GM18502 (cell line): ENCODE results near the gene FLVCR2.

Experiments
- ATAC-seq: cut with Tn5 transposase; IDR thresholded peaks from one replicate; pipeline ENCODE4 v1.9.1; 2021; ENCODE audit warnings: mild to moderate bottlenecking; ENCODE audit not compliant: unreplicated experiment, poor library complexity

FLVCR2 gene

DNA sequence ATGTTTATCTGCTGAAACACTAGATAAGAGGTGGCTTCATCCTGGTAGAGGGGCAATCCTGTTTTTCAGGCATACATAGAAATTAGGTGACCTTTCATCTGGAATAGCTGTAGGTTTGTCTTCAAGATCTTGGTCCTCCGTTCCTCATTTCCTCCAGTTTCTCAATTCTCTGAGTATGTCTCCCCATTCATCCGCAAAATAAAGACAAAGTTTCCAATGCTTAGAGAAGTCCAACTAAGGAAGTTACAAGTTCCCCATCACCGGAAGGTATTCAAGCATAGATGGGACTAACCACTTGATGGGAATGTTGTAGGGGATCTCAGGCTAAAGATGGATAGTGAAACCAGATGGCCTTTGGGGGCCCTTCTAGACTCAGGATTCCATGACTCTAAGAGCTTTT is 48.0 kb downstream of the FLVCR2 start:
- ATAC-seq, result no peak

DNA sequence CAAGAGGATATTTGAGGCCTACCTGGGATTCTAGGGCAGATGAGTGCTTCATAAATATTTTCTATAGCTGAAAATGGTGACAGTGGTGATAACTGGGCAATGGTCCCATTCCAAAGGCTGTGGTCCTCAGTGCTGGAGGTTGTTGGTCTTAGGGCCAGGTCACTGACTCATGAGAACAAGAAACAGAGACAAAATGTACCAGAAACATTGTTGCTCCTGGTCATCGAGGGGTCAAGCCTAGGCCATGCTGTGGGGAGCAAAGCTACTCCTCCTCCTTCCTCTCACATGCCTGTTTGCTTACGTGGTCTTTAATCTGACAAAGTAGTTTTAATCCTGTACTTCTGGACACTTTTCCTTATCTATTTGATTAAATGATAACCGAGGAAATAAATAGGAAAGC is 48.4 kb downstream of the FLVCR2 start:
- no peak for ATAC-seq

DNA sequence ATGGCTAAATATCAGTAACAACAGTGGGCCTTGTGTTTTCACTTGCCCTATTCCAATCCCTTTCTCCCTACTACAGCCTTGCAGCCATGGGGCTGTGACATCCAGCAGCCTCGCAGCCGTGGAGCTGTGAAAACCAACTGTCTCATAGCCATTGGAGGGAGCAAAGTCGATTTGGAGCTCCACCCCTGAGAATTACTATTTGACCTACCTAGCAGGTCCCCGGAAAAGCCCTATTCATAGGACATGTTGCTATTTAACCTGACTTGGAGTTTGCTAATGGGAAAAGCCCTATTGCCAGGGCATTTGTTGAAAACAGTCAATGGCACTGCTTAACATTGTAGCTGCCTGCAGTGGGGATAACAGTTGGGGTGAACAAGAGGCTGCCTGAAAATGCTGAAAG is 49.0 kb downstream of the FLVCR2 start:
- ATAC-seq, result no peak

DNA sequence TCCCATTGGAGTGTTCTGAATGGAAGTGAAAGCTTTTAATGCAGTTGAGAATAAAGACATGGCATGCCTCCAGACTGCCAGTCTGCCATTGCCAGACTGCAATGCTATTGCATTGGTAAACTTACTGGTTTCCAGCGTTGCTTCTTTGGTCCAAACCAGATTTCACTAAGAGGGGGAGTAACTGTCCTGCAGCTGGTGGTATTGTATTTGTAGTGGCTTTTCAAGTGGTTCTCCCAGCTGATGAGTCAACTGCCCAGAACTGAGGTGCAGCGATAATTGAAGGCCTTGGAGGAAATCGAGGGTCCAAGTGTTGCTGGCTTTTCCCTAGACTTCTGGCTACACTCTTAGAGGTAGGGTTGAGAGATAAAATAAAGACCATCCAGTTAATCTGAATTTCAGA is 50.4 kb downstream of the FLVCR2 start:
- no peak for ATAC-seq

DNA sequence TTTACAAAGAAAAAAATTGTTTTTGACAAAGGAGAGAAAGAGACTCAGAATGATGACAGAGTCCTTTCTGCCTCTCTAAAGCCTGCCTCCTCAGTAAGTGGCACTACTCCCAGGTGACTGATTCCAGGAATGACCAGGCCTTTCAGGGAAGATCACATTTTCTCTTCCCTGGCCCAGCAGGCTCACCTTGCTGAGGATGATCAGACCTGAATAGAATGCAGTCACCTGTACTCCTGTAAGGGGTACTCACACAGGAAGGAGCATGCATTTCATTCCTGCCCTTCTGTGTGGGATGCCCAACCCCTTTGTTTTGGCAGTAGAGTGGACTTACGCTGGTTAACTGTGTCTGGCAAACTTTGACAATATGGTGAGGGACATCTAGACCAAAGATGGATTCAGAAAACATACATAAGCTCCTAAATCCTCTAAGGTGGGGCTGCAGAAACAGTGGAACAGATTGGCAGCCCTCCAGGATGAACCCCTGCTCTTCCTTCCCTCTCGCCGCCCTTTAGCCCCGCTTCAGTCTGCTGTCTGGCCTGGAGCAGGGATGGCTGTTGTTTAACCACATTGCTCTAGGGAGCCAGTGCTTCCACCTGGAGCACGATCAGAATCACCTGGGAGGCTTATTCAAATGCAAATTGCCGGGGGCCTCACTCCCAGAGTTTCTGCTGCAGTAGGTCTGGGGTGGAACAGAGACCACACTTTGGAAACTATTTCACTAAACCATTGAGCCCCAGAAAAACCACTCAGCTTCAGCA is 52.5 kb downstream of the FLVCR2 start:
- no peak for ATAC-seq

DNA sequence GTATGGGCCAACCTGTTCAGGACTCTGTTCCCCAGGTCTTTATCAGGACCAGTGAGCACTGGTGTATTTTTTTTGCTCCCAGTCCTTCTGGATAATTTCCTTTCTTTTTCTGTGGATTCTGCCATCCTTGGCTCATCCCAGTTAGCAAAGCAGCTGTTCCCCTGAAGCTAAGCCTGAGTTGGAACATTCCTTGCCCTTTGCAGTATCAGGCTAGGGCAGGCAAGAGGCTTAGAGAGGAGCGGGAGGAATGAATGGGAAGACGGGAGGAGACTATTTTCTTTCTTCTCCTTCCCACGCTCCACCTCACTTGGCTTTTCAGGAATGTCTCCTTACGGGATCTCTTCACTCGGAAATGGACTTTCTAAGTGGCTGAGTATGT is 53.0 kb downstream of the FLVCR2 start:
- no peak for ATAC-seq

DNA sequence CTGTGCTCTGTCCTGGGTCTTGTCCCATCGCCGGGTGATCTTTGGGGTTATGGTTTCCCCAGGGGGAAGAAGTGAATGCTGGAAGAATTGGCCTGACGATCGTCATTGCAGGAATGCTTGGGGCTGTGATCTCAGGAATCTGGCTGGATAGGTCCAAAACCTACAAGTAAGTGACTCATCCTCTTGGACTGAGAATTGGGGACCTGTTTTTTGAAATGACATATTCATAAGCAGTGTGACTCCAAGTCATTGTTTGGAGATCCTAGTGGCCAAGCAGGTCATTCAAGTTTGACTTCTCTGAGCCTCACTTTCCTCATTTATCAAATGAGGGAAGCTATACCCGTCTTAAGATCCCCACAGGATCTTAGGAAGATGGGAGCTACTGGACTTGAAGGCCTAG is 56.4 kb downstream of the FLVCR2 start:
- no peak for ATAC-seq

DNA sequence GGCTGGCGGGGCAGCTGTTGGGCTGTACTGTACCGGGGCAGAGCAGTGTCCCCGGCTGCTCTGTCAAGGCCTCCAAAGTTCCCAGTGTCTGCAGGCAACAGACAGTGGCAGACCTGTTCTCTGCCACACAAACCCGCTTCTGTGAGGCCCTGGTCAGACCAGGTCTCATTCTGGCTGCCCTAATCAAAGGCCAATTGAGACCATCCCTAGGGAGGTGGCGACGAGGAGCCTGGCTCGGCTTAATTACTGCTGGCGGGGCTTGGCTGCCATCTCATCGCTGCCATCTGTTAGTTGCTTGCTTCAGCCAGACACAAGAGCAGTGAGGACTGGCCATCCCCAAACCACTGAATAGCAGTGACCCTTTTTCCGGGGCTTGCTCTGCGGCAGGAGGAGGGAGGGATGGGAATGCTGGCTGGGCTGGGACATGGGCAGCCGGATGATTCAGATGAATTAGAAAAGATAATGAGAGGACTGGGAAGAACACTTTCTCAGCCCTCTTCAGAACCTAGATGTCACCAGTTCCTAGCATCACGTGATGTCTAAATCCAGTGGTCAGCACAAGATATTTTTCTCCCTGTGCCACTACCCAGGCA is 57.8 kb downstream of the FLVCR2 start:
- ATAC-seq, result no peak

DNA sequence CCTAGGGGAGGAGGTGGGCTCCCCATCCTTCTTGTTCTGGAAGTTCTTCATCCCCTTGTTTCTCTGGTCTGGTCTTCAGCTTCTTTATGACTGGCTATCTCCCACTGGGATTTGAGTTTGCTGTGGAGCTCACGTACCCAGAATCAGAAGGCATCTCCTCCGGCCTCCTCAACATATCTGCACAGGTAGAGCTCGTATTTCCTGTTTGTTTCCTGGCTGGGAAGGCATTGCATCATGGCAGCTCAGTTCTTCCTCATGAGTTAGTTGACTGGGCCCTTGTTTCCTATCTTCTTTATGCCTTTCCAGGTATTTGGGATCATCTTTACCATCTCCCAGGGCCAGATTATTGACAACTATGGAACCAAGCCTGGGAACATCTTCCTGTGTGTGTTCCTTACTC is 62.5 kb downstream of the FLVCR2 start:
- no peak for ATAC-seq

DNA sequence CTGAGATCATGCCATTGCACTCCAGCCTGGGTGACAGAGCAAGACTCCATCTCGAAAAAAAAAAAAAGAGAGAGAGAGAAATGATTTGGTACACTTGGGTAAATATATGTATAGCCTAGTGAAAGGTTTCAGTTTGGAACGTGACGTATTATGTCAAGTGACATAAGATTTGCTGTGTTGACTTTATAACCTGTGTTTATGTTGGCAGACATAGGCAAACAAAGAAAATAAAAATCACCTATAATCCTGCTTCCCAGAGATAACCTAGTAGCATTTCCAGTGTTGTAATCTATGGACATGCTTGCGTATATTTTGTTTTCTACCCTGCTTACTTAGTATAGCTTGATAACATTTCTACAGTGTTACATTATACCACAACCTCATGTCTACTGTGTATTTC is 65.6 kb downstream of the FLVCR2 start:
- no peak for ATAC-seq

DNA sequence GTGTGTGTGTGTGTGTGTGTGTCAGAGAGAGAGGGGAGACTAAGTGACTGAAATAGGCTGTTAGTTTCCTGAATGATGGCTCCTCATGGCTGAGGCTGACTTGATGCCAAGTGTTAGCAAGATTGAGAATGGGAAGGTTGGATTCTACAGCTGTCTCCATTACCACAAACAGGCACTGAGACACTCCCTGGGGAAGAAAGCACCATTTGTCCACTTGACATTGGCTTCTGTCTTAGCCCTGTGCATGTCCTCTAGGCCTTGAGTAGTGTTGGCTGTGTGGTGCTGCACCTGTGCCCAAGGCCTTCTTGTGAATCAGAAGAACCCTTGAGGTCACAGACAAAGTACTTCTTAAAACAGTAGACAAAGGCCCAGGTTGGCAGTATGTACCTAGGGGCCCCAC is 66.6 kb downstream of the FLVCR2 start:
- no peak for ATAC-seq

DNA sequence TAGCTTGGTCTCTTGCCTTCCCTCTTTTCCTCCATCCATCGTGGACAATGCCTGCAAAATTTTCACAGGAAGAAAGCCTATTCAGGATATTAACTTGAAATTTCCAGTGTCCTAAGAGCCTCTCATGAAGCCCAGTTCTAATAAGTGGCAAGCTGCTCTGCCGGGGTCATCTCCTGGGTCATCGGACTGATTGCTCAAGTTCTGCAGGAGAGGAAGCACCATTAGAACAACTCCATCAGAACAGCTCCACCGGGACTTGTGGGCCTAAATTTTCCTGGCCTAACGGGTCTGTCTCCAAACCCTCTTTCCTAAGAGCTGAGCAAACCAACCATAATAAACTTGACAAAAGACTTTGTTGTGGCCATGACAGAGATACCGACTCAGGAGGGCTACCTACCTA is 68.3 kb downstream of the FLVCR2 start:
- ATAC-seq, result no peak

DNA sequence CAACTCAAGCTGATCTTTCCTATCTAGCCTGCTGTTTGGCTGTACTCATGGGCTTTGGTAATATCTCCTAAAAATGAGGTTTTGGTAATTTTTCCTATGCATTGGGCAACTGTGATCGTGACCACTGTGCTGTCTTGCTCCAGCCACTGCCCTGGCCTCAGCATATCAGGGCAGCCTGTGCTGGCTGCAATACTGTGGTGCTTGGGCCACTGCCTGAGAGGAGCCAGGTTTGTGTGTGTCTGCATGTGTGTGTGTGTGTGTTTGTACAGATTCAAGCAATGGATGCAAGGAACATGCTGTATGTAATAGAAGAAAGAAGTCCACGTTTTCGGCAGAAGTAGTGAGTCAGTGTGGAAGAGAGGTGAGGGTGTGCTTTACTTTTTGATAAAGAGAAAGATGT is 69.2 kb downstream of the FLVCR2 start:
- no peak for ATAC-seq

DNA sequence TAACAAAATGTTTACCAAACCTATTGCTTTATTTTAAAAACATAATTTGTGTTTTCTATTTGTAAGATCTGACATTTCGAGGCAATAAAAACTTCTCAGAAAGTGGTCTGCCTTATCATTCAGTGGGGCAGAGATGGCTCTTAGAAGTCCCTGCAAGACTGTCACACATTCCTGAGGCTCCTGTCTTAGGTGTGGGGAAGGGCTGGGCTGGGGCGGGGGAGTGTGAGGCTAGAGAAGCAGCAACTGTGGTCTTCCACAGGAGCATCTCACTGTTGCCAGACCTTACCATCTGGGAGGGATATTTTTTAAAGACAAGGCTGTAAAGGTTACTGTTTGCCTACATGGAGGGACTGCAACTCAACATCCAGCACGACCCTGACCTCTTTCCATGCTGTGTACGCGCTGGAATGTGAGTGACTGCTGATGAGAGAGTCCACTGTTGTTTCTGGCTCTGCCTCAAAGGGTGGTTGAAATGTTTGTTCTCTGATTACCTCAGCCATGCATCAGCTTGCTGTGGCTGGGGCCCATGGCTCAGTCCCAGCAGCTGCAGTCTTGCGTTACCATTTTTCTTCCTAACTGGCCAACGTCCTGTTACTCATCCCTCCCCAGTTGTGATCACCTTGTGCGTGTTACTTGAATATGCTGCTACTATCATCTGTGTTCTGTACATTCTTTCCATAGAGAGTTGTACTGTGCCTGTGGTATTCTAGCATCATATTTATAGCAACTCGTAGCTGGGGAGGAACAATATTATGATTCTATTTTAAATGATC is 69.8 kb downstream of the FLVCR2 start:
- ATAC-seq, result no peak

DNA sequence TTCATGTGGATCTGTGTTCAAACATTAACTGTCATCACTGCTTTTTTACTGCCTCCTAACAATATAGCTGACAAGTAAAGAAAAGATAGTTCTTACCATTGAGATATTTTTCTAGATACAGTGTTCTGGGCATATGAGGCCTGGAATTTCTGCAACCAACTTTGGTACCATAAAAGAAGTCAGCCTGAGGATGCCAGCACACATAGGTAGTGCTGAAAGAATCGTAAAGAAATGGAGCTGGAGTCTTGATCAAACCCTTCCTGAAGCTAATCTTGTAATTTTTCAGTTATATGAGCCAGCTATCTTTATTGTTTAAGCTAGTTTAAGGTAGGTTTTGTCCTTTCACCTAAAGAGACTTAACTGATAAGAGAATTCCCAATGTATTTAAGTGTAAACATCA is 70.9 kb downstream of the FLVCR2 start:
- no peak for ATAC-seq

DNA sequence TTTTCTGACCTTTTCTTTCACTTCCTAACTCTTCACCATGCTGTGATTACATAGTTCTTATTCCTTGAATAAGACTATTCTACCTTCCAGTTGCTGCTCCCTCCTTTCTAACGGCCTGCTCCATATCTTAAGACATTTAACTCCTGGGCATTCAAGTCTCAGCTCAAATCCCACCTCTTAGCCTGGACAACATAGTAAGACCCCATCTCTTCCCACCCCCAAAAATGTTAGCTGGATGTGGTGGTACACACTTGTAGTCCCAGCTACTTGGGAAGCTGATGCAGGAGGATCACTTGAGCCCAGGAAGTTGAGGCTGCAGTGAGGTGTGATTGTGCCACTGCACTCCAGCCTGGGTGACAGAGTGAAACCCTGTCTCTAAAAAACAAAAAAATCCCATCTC is 71.4 kb downstream of the FLVCR2 start:
- ATAC-seq, result no peak

DNA sequence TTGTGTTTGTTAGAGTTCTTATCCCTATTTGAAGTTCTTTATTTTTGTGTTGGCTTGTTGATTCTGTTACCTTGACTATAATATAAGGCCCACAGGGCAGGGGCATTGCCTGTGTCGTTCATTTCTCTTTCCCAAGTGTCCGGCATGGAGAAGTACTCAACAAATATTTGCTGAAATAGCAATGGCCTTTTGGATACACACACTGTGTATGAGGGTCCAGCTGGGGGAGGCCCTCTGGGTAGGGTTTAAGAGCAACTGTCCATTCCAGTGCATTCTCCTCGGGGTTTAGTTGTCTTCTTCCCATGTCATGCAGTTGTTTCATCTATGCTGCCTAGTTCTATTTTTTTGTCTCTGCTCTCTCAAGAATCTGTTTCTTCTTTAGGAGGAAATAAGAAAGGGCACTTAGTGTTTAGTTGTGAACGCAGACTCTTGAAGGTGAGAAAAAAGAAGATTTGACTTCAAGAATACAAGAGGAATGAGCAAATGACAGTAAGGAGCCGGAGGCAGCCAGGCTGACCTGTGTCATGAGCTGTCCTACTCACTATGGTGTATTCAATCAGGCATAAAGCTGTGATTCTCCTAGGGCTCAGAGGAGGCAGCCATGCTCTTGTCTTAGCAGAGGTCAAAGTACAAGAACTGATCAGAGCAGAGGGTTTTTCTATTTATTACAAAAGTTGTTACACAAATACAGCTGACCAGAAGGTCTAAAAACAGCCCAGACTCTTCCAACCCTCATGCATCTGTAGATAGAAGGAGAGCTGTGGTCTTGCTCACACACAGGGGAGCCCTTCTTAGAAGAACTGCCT is 72.0 kb downstream of the FLVCR2 start:
- ATAC-seq, result no peak

DNA sequence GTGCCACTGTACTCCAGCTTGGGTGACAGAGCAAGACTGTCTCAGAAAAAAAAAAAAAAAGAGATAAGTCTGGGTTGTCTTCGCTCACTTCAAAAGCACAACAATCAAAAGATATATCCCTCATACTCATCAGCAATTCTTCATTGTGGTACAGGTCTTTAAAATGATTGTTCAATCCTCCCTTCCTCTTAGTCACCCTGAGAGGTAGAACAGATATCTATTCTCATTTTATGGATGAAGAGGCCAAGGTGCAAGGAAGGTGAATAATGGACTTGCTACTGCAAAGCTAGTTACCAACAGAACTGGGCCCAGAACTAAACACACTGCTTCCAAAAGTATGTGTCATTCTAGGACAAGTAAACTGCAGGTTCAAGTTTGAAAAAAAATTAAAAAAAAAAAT is 75.1 kb downstream of the FLVCR2 start:
- no peak for ATAC-seq

DNA sequence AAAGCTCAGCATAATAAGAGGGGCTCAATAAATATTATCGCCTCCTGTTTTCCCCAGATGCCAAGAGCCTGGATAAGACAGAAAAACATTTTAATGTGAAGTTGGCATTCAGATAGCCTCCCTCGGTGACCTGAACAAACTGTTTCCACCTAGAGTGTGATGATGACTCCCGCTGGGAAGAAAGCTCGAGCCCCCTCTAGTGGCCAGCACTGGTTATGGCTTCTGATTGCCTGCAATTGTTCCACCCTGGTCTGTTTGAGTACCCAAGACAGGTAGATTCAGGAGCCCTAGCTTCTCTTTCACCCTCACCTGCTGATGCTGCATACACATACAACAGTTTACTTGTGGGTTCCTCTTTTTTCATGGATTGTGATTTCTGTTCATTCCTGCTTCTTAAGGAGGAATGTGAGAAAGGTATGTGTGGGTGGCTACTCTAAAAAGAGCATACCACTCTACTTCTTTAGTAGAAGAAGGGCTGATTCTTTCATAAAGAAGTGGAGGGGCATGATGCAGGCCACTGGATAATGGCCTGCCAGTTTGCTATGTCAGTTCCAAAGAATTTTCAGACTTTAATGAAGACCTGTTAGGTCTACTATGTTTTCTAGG is 75.8 kb downstream of the FLVCR2 start:
- no peak for ATAC-seq

DNA sequence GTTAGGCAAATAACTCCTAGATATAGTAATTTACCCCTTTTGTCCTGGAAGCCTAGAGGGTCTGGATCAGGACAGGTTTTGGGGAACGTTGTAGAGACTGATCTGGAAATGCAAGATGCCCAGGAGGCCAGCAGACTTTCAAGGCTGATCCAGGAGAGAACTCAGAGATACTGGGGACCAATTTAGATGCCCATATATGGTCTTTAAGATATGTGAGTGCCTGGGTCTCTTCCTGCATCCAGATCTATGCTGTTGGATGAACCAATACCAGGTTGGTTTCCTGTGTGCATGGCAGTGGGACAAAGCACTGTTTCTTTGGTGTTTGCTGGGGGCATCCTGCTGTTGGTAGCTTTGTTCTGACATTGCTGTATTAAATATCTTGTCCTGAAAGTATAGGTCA is 76.8 kb downstream of the FLVCR2 start:
- ATAC-seq, result no peak
